Epidermal melanocyte (primary cell): Measurements from ENCODE around the gene MBD3.

Experiments
- DNase-seq: peaks from one replicate; pipeline ENCODE4 v3.0.0; 2011; ENCODE audit warnings: low spot score; ENCODE audit not compliant: insufficient read length

Gene MBD3

DNA sequence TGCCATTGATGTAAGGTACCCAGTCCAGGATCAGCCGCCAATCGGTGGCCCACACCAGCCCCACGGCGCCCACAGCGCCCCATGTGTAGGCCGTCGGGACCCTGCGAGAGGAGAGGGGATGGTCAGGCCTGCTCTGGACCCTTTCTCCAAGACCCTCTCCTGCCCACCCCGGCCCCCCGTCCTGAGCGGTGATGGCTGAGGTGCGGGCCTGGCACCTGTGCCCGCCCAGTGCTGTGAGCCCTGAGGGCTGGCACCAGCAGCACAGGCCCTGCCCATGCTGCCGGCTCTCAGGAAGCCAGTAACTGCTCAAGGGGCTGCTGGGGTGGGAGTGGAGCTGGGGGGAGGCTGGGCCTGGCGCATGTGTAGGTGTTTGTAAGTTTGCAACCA is 6.8 kb upstream of the MBD3 start:
- no peak for DNase-seq

- no peak for DNase-seq
These were observed 6.3 kb upstream of the MBD3 start for GRCh38 chr19:1598777-1599459.

GRCh38 chr19:1593501-1593772 is 772 bp upstream of the MBD3 start:
- no peak for DNase-seq

GRCh38 chr19:1592024-1592754 is 476 bp downstream of the MBD3 start:
- peak; percentile 90 for DNase-seq

- DNase-seq = no peak
These were observed 1.1 kb downstream of the MBD3 start for GRCh38 chr19:1591421-1592023.

DNA sequence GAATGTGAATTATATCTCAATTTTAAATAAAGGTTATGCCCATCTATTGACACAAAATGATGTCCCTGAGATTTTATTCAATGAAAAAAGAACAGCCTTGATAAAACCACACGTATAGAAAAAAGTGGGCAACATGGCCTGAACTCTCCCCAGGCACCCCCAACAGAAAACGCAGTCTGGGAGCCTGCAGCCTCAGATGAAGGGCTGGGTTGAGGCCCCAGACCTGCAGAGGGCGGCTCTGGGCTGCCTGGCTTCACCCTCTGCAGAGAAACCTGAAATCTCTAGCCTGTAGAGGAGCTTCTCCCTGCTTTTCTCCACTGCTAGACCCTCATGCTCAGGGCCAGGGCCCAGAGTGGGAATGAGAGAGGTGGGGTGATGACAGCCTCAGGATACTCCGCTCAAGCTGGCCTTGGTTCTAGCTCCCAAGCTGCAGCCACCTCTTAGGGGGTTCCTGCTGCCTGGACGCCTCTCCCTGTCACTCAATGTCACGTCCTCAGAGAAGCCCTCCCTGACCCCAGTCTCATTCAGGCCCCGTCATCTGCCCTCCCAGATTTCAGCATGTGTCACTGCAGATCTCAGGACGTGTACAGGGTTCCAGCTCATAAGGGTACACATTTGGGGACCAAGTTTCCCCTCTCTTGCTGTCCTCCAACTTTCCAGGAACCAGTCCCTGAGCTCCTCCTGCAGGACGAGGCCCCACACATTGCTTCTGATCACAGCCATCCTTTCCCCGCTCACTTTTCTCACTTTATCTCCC is 1.8 kb downstream of the MBD3 start:
- DNase-seq = no peak

DNA sequence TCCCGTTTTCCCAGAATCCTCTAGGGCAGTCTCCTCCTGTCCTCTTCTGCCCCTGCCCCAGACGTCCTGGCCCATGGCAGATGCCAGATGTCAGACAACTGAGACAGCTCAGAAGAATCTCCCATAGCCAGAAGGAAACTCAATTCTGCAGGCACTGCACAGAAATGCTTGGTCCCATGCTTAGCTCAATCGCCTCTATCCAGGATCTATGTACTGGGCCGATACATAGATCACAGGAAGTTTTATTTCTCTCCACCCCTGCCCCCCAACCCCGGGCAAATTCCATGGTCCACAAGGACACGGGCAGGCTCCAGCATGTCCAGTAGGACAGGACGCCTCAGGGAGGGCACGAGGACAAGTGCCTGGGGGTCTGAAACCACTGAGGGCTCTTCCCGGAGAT is 4.8 kb downstream of the MBD3 start:
- peak; percentile 98 for DNase-seq

GRCh38 chr19:1585243-1585580 is 7.5 kb downstream of the MBD3 start:
- no peak for DNase-seq

GRCh38 chr19:1584500-1585242 is 8.0 kb downstream of the MBD3 start:
- no peak for DNase-seq

GRCh38 chr19:1582201-1582600 is 10.5 kb downstream of the MBD3 start:
- no peak for DNase-seq

- no peak for DNase-seq
These were observed 11.7 kb downstream of the MBD3 start for GRCh38 chr19:1580957-1581356.

- no peak for DNase-seq
These were observed 12.3 kb downstream of the MBD3 start for GRCh38 chr19:1580382-1580781.

GRCh38 chr19:1579222-1579621 is 13.4 kb downstream of the MBD3 start:
- no peak for DNase-seq

DNA sequence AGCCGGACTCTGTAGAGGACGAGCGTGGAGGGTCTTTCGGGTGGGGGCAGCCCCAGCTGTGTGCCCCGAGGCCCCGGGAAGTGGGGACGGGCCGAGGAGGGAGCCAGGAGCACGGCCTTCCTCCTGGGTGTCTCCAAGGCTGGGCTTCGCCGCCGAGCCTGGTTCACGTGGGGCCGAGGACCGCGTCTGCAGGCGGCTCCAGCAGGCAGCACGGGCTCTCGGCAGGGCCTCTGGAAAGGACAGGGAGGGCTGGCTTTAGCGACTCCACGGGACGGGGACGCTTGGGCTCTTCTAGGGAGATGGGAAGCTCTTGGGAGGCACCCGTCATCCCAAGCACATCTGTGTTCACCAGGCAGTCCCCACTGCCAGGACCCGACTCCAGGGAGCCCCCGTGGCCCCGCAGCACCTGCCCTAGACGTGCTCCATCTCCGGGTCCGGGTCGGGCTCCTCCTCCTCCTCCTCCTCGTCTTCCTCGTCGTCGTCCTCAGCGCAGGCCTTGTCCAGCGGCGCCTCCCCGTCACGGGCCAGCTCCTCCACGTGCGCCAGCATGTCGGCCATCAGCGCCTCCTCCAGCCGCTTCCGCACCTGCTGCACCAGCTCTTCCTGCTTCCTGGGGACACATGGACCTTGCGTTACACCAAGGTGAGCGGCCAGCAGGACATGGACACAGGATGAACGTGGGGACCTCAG is 14.6 kb downstream of the MBD3 start:
- DNase-seq = no peak

GRCh38 chr19:1577090-1577928 is 15.4 kb downstream of the MBD3 start:
- no peak for DNase-seq

- no peak for DNase-seq
These were observed 16.2 kb downstream of the MBD3 start for GRCh38 chr19:1576242-1577089.

GRCh38 chr19:1575323-1576241 is 17.1 kb downstream of the MBD3 start:
- DNase-seq = no peak
